ENCODE measurements around the gene TNNT1.

Gene TNNT1

GRCh38 chr19:55152017-55152416, 3.0 kb upstream of the TNNT1 start:
- no peak overlapping the region for H2BK120ac ChIP-seq (ENCODE audit: low read depth, low read length)
- no peak overlapping the region for H3K18ac ChIP-seq (ENCODE audit: low read length)
- H3K23ac ChIP-seq (ENCODE audit: low read length): no peak overlapping the region
- no peaks in the 10 kb centered on the region for H3K36me3 ChIP-seq (ENCODE audit: control insufficient read depth, insufficient read depth, low read length)
- H2AK5ac ChIP-seq (ENCODE audit: low read length): no peak overlapping the region
- H3K9ac ChIP-seq (ENCODE audit: low read length): no peak overlapping the region
- no peak overlapping the region for H2BK5ac ChIP-seq (ENCODE audit: low read length)
- no peak for DNase-seq
- H3K4ac ChIP-seq (ENCODE audit: low read depth, low read length): no peak overlapping the region
- no peak overlapping the region for H2BK15ac ChIP-seq (replicated peaks; ENCODE audit: low read depth)
- no peak overlapping the region for H4K8ac ChIP-seq (ENCODE audit: low read depth, low read length)
- no peak overlapping the region for H3K4me3 ChIP-seq (ENCODE audit: low read length)
- no peaks in the 10 kb centered on the region for H3K4me1 ChIP-seq (ENCODE audit: control insufficient read depth, low read depth, low read length)
- H3K27me3 ChIP-seq (ENCODE audit: insufficient read depth, low read length, poor library complexity): no peaks in the 10 kb centered on the region
- no peak overlapping the region for H3K56ac ChIP-seq (ENCODE audit: low read length)
- H3K27ac ChIP-seq (ENCODE audit: low read depth, low read length): no peak overlapping the region
- H3K4me2 ChIP-seq (ENCODE audit: low read length): no peak overlapping the region
- no peak overlapping the region for H4K5ac ChIP-seq (ENCODE audit: low read length)
- no peaks in the 10 kb centered on the region for H3K79me1 ChIP-seq (ENCODE audit: low read length)
- H3K79me2 ChIP-seq (ENCODE audit: control insufficient read depth, insufficient read depth, low read length): no peaks in the 10 kb centered on the region

GRCh38 chr19:55147545-55148251, 1.3 kb downstream of the TNNT1 start:
- H2BK15ac ChIP-seq (replicated peaks; ENCODE audit: low read depth): no peak overlapping the region
- H2BK120ac ChIP-seq (ENCODE audit: low read depth, low read length): no peak overlapping the region
- no peak overlapping the region for H3K18ac ChIP-seq (ENCODE audit: low read length)
- H3K4me1 ChIP-seq (ENCODE audit: control insufficient read depth, low read depth, low read length): no peaks in the 10 kb centered on the region
- no peak overlapping the region for H2AK5ac ChIP-seq (ENCODE audit: low read length)
- WGBS (ENCODE audit: extremely low coverage, insufficient coverage, low lambda C conversion rate): no CpG with 5 or more reads among the region's 9 CpGs
- H4K8ac ChIP-seq (ENCODE audit: low read depth, low read length): no peak overlapping the region
- H3K9ac ChIP-seq (ENCODE audit: low read length): no peak overlapping the region
- H4K5ac ChIP-seq (ENCODE audit: low read length): no peak overlapping the region
- H3K23ac ChIP-seq (ENCODE audit: low read length): no peak overlapping the region
- H3K27ac ChIP-seq (ENCODE audit: low read depth, low read length): no peak overlapping the region
- H3K56ac ChIP-seq (ENCODE audit: low read length): no peak overlapping the region
- peak overlapping the region; percentile 26 for H3K4ac ChIP-seq (ENCODE audit: low read depth, low read length)
- H3K36me3 ChIP-seq (ENCODE audit: control insufficient read depth, insufficient read depth, low read length): no peaks in the 10 kb centered on the region
- H3K4me2 ChIP-seq (ENCODE audit: low read length): no peak overlapping the region
- H3K4me3 ChIP-seq (ENCODE audit: low read length): no peak overlapping the region
- H3K79me2 ChIP-seq (ENCODE audit: control insufficient read depth, insufficient read depth, low read length): no peaks in the 10 kb centered on the region
- no peaks in the 10 kb centered on the region for H3K27me3 ChIP-seq (ENCODE audit: insufficient read depth, low read length, poor library complexity)
- peak; percentile 54 for DNase-seq
- H2BK5ac ChIP-seq (ENCODE audit: low read length): no peak overlapping the region
- no peaks in the 10 kb centered on the region for H3K79me1 ChIP-seq (ENCODE audit: low read length)

GRCh38 chr19:55146705-55147273, 2.2 kb downstream of the TNNT1 start:
- H3K4me3 ChIP-seq (ENCODE audit: low read length): peak overlapping the region; percentile 43
- H3K4me2 ChIP-seq (ENCODE audit: low read length): peak overlapping the region; percentile 59
- no peaks in the 10 kb centered on the region for H3K36me3 ChIP-seq (ENCODE audit: control insufficient read depth, insufficient read depth, low read length)
- H2BK120ac ChIP-seq (ENCODE audit: low read depth, low read length): no peak overlapping the region
- peak overlapping the region; percentile 46 for H3K4ac ChIP-seq (ENCODE audit: low read depth, low read length)
- H2AK5ac ChIP-seq (ENCODE audit: low read length): no peak overlapping the region
- H2BK5ac ChIP-seq (ENCODE audit: low read length): no peak overlapping the region
- H4K5ac ChIP-seq (ENCODE audit: low read length): no peak overlapping the region
- WGBS (ENCODE audit: extremely low coverage, insufficient coverage, low lambda C conversion rate): no CpG with 5 or more reads among the region's 27 CpGs
- H3K4me1 ChIP-seq (ENCODE audit: control insufficient read depth, low read depth, low read length): no peaks in the 10 kb centered on the region
- H3K27ac ChIP-seq (ENCODE audit: low read depth, low read length): no peak overlapping the region
- no peak overlapping the region for H2BK15ac ChIP-seq (replicated peaks; ENCODE audit: low read depth)
- peak; percentile 97 for DNase-seq
- H3K9ac ChIP-seq (ENCODE audit: low read length): peak overlapping the region; percentile 65
- no peaks in the 10 kb centered on the region for H3K27me3 ChIP-seq (ENCODE audit: insufficient read depth, low read length, poor library complexity)
- H3K56ac ChIP-seq (ENCODE audit: low read length): peak overlapping the region; percentile 80
- H3K79me1 ChIP-seq (ENCODE audit: low read length): no peaks in the 10 kb centered on the region
- peak overlapping the region; percentile 83 for H3K18ac ChIP-seq (ENCODE audit: low read length)
- H3K79me2 ChIP-seq (ENCODE audit: control insufficient read depth, insufficient read depth, low read length): no peaks in the 10 kb centered on the region
- H3K23ac ChIP-seq (ENCODE audit: low read length): no peak overlapping the region
- no peak overlapping the region for H4K8ac ChIP-seq (ENCODE audit: low read depth, low read length)

- Histone ChIP-seq H3K56ac (ENCODE audit: low read length) (peak overlapping the region; percentile 80), H2AK5ac (ENCODE audit: low read length) (no peak overlapping the region), H3K27me3 (ENCODE audit: insufficient read depth, low read length, poor library complexity) (no peaks in the 10 kb centered on the region), H4K8ac (ENCODE audit: low read depth, low read length) (no peak overlapping the region), H3K9ac (ENCODE audit: low read length) (peak overlapping the region; percentile 65), H3K18ac (ENCODE audit: low read length) (peak overlapping the region; percentile 83), H3K36me3 (ENCODE audit: control insufficient read depth, insufficient read depth, low read length) (no peaks in the 10 kb centered on the region), H2BK5ac (ENCODE audit: low read length) (no peak overlapping the region), H3K4me2 (ENCODE audit: low read length) (peak overlapping the region; percentile 59), H3K79me1 (ENCODE audit: low read length) (no peaks in the 10 kb centered on the region), H3K79me2 (ENCODE audit: control insufficient read depth, insufficient read depth, low read length) (no peaks in the 10 kb centered on the region), H3K23ac (ENCODE audit: low read length) (no peak overlapping the region), H2BK120ac (ENCODE audit: low read depth, low read length) (no peak overlapping the region), H4K5ac (ENCODE audit: low read length) (no peak overlapping the region), H2BK15ac (replicated peaks; ENCODE audit: low read depth) (no peak overlapping the region), H3K27ac (ENCODE audit: low read depth, low read length) (no peak overlapping the region), H3K4ac (ENCODE audit: low read depth, low read length) (no peak overlapping the region), H3K4me3 (ENCODE audit: low read length) (peak overlapping the region; percentile 43), H3K4me1 (ENCODE audit: control insufficient read depth, low read depth, low read length) (no peaks in the 10 kb centered on the region)
- DNase-seq: peak; percentile 82
- WGBS (ENCODE audit: extremely low coverage, insufficient coverage, low lambda C conversion rate): no CpG with 5 or more reads among the region's 41 CpGs
These were observed 2.8 kb downstream of the TNNT1 start for GRCh38 chr19:55146078-55146704.

GRCh38 chr19:55145232-55145631, 3.8 kb downstream of the TNNT1 start:
- DNase-seq: no peak
- Histone ChIP-seq H3K4ac (ENCODE audit: low read depth, low read length) (no peak overlapping the region), H3K4me3 (ENCODE audit: low read length) (no peak overlapping the region), H4K5ac (ENCODE audit: low read length) (no peak overlapping the region), H3K18ac (ENCODE audit: low read length) (no peak overlapping the region), H3K36me3 (ENCODE audit: control insufficient read depth, insufficient read depth, low read length) (no peaks in the 10 kb centered on the region), H4K8ac (ENCODE audit: low read depth, low read length) (no peak overlapping the region), H3K23ac (ENCODE audit: low read length) (no peak overlapping the region), H3K9ac (ENCODE audit: low read length) (no peak overlapping the region), H2BK5ac (ENCODE audit: low read length) (no peak overlapping the region), H3K56ac (ENCODE audit: low read length) (no peak overlapping the region), H3K4me2 (ENCODE audit: low read length) (no peak overlapping the region), H3K79me2 (ENCODE audit: control insufficient read depth, insufficient read depth, low read length) (no peaks in the 10 kb centered on the region), H3K79me1 (ENCODE audit: low read length) (no peaks in the 10 kb centered on the region), H3K27me3 (ENCODE audit: insufficient read depth, low read length, poor library complexity) (no peaks in the 10 kb centered on the region), H2BK120ac (ENCODE audit: low read depth, low read length) (no peak overlapping the region), H3K4me1 (ENCODE audit: control insufficient read depth, low read depth, low read length) (no peaks in the 10 kb centered on the region), H3K27ac (ENCODE audit: low read depth, low read length) (no peak overlapping the region), H2BK15ac (replicated peaks; ENCODE audit: low read depth) (no peak overlapping the region), H2AK5ac (ENCODE audit: low read length) (no peak overlapping the region)
- no CpG with 5 or more reads among the region's 3 CpGs for WGBS (ENCODE audit: extremely low coverage, insufficient coverage, low lambda C conversion rate)

Data from mesendoderm (in vitro differentiated cells).